Liver (tissue), 9 donors: ENCODE data around the gene STEAP2. TPM values are rescaled to one million over a fixed set of nuclear protein-coding genes. Genes with fewer than 3 reads are reported as not detected.

Experiments used
- DNase-seq: peaks from one replicate; pipeline ENCODE4 v3.0.0-alpha.2; 2017; ENCODE audit warnings: low spot score
- H3K27ac ChIP-seq, 2 donors: one replicate each; pipeline ENCODE4 v1.7.0; 2013; ENCODE audit warnings: inconsistent platforms in 2 of 2, low read length in 2 of 2, control low read depth in 1 of 2, low read depth in 1 of 2, mild to moderate bottlenecking in 1 of 2
- H3K27me3 ChIP-seq, 4 donors: one replicate each; pipeline versions ENCODE4 v1.6.1 to v1.7.0; 2013; ENCODE audit warnings: low read length in 3 of 4, inconsistent platforms in 1 of 4, mild to moderate bottlenecking in 1 of 4, moderate library complexity in 1 of 4; ENCODE audit not compliant: control insufficient read depth in 4 of 4, insufficient read depth in 4 of 4
- H3K36me3 ChIP-seq, 4 donors: one replicate each; pipeline versions ENCODE4 v1.6.1 to v1.7.0; 2013; ENCODE audit warnings: low read length in 3 of 4, mild to moderate bottlenecking in 3 of 4, low read depth in 1 of 4, moderate library complexity in 1 of 4; ENCODE audit not compliant: control insufficient read depth in 4 of 4, insufficient read depth in 3 of 4
- H3K4me1 ChIP-seq, 4 donors: one replicate each; pipeline versions ENCODE4 v1.6.1 to v1.7.0; 2013; ENCODE audit warnings: low read length in 3 of 4, mild to moderate bottlenecking in 3 of 4, moderate library complexity in 1 of 4; ENCODE audit not compliant: control insufficient read depth in 4 of 4, insufficient read depth in 4 of 4
- H3K4me3 ChIP-seq, 3 donors: one replicate each; pipeline versions ENCODE4 v1.6.1 to v1.7.0; 2013; ENCODE audit warnings: low read length in 3 of 3, control low read depth in 1 of 3, low read depth in 1 of 3, mild to moderate bottlenecking in 1 of 3
- H3K9ac ChIP-seq, 2 donors: one replicate each; pipeline ENCODE4 v1.7.0; 2013; ENCODE audit warnings: low read length in 2 of 2, mild to moderate bottlenecking in 2 of 2, moderate library complexity in 2 of 2, control low read depth in 1 of 2, low read depth in 1 of 2
- H3K9me3 ChIP-seq, 4 donors: one replicate each; pipeline versions ENCODE4 v1.6.1 to v1.7.0; 2013; ENCODE audit warnings: low read length in 3 of 4; ENCODE audit not compliant: control insufficient read depth in 4 of 4
- CTCF ChIP-seq: fragments of 150-350 bp; IDR thresholded peaks from 2 replicates; pipeline ENCODE4 v1.5.1; 2017; ENCODE audit warnings: improper control_type of control experiment, low read depth, low read length; ENCODE audit not compliant: missing input control
- EGR1 ChIP-seq, 2 donors: IDR thresholded peaks; 2 replicates each; pipeline ENCODE4 v1.6.1; 2016 to 2018; ENCODE audit warnings: antibody characterized with exemption in 2 of 2, low read depth in 2 of 2
- FOXA1 ChIP-seq: IDR thresholded peaks from 2 replicates; pipeline ENCODE4 v1.6.1; 2016; ENCODE audit warnings: antibody characterized with exemption
- FOXA2 ChIP-seq: IDR thresholded peaks from 2 replicates; pipeline ENCODE4 v1.6.1; 2016; ENCODE audit warnings: antibody characterized with exemption
- GABPA ChIP-seq, 2 donors: IDR thresholded peaks in 1 of 2; conservative IDR thresholded peaks in 1 of 2; 2 replicates each; pipeline ENCODE4 v1.6.1; 2016; ENCODE audit warnings: antibody characterized with exemption in 2 of 2, mild to moderate bottlenecking in 1 of 2, moderate library complexity in 1 of 2
- HNF4A ChIP-seq, 2 donors: conservative IDR thresholded peaks; 2 replicates each; pipeline ENCODE4 v1.6.1; 2016; ENCODE audit warnings: antibody characterized with exemption in 2 of 2, mild to moderate bottlenecking in 2 of 2
- HNF4G ChIP-seq: IDR thresholded peaks from 2 replicates; pipeline ENCODE4 v1.6.1; 2016; ENCODE audit warnings: antibody characterized with exemption
- JUND ChIP-seq, 2 donors: IDR thresholded peaks; 2 replicates each; pipeline ENCODE4 v1.6.1; 2016; ENCODE audit warnings: antibody characterized with exemption in 2 of 2
- MAX ChIP-seq: IDR thresholded peaks from 2 replicates; pipeline ENCODE4 v1.6.1; 2016; ENCODE audit warnings: antibody characterized with exemption
- NR2F2 ChIP-seq: IDR thresholded peaks from 2 replicates; pipeline ENCODE4 v1.6.1; 2016; ENCODE audit warnings: antibody characterized with exemption
- RAD21 ChIP-seq, 2 donors: IDR thresholded peaks; 2 replicates each; pipeline ENCODE4 v1.6.1; 2016; ENCODE audit warnings: antibody characterized with exemption in 2 of 2, mild to moderate bottlenecking in 2 of 2
- REST ChIP-seq: IDR thresholded peaks from 2 replicates; pipeline ENCODE4 v1.6.1; 2016; ENCODE audit warnings: antibody characterized with exemption, mild to moderate bottlenecking
- SP1 ChIP-seq: IDR thresholded peaks from 2 replicates; pipeline ENCODE4 v1.6.1; 2018; ENCODE audit warnings: antibody characterized with exemption, mild to moderate bottlenecking
- YY1 ChIP-seq: IDR thresholded peaks from 2 replicates; pipeline ENCODE4 v1.6.1; 2016; ENCODE audit warnings: antibody characterized with exemption, mild to moderate bottlenecking
- ZBTB33 ChIP-seq: IDR thresholded peaks from 2 replicates; pipeline ENCODE4 v1.6.1; 2016; ENCODE audit warnings: antibody characterized with exemption
- WGBS: extraction: QIAGEN DNeasy Blood & Tissue Kit; methylation state at CpG from one replicate; pipeline ENCODE4 v1.1.7; 2013; 5-methylcytosine and 5-hydroxymethylcytosine counted together
- polyA plus RNA-seq, 2 donors: library from polyadenylated mRNA; stranded (reverse) in 1 of 2; unstranded in 1 of 2; fragments of 200-250 nt in 1 of 2; fragments of >200 nt in 1 of 2; fragmentation: Nextera tagmentation in 1 of 2; extraction: Ambion mirVana in 1 of 2; gene quantifications; one replicate each; pipeline versions ENCODE4 v1.2.1 to v1.2.3, GENCODE V29; 2013 to 2015
- total RNA-seq, 2 donors: library from RNA; depleted of rRNA; stranded (reverse); fragments of >200 nt; gene quantifications; one replicate each; pipeline ENCODE4 v1.2.3, GENCODE V29; 2014
- donor health status: healthy.
- donor health status: healthy.
- donor health status: healthy.
- donor health status: healthy.
- donor health status: healthy.

Gene STEAP2
- total and polyA plus RNA-seq, 4 donors: 1.2 to 25.9 (median 5.2) TPM

GRCh38 chr7:90238583-90238982 lies 27.0 kb downstream of the STEAP2 start (continued):
- TF ChIP-seq REST (no peak), JUND (IDR thresholded peaks at IDR 0.05) (no peak), SP1 (no peak), CTCF (no peak), HNF4A (conservative IDR thresholded peaks at IDR 0.05) (no peak)

GRCh38 chr7:90239050-90239449 lies 27.5 kb downstream of the STEAP2 start:
- no peak for DNase-seq
- Histone ChIP-seq H3K9me3 (no peaks in the 10 kb centered on the region), H3K27me3 (no peaks in the 10 kb centered on the region), H3K27ac (no peak overlapping the region), H3K4me3 (no peak overlapping the region), H3K36me3 (no peaks in the 10 kb centered on the region), H3K4me1 (peaks cover 0 to 4% (median 0%) of the 10 kb centered on the region in 4 donors), H3K9ac (no peak overlapping the region)
- WGBS: 94% methylated on average over 3 of the region's 3 CpGs
- TF ChIP-seq NR2F2: no peak
- no peak for TF ChIP-seq RAD21 (IDR thresholded peaks at IDR 0.05)
- TF ChIP-seq GABPA (IDR thresholded peaks at IDR 0.05 in 1 of 2, conservative IDR thresholded peaks at IDR 0.05 in 1 of 2): no peak
- no peak for TF ChIP-seq SP1
- TF ChIP-seq HNF4G: no peak
- no peak for TF ChIP-seq MAX
- TF ChIP-seq YY1: no peak
- TF ChIP-seq FOXA1: no peak
- TF ChIP-seq ZBTB33: no peak

- Histone ChIP-seq H3K9ac (no peak overlapping the region), H3K9me3 (no peaks in the 10 kb centered on the region), H3K27me3 (no peaks in the 10 kb centered on the region), H3K4me3 (no peak overlapping the region), H3K27ac (no peak overlapping the region), H3K36me3 (no peaks in the 10 kb centered on the region), H3K4me1 (peaks cover 0 to 6% (median 4%) of the 10 kb centered on the region in 4 donors)
- DNase-seq: no peak
- 67% methylated on average over 9 of the region's 9 CpGs for WGBS
- no peak for TF ChIP-seq CTCF
- no peak for TF ChIP-seq MAX
- TF ChIP-seq SP1: no peak
- TF ChIP-seq EGR1 (IDR thresholded peaks at IDR 0.05; ENCODE audit: low read depth in 2 of 2): no peak
- no peak for TF ChIP-seq GABPA (IDR thresholded peaks at IDR 0.05 in 1 of 2, conservative IDR thresholded peaks at IDR 0.05 in 1 of 2)
- TF ChIP-seq HNF4G: no peak
- TF ChIP-seq ZBTB33: no peak
- no peak for TF ChIP-seq NR2F2
- TF ChIP-seq FOXA2: no peak
Measured at GRCh38 chr7:90239625-90240228, 28.2 kb downstream of the STEAP2 start.
